Transverse colon (tissue), 4 donors: ENCODE results near the gene XPO6. TPM values are rescaled to one million over a fixed set of nuclear protein-coding genes. Genes with fewer than 3 reads are reported as not detected.

Experiments
- DNase-seq: peaks from one replicate; pipeline ENCODE4 v3.0.0-alpha.2; 2019
- H3K27ac ChIP-seq, 4 donors: fragments of 200-600 bp; sonication (generic); 2 replicates each; pipeline ENCODE4 v1.5.1; 2016 to 2018; ENCODE audit warnings: inconsistent platforms in 4 of 4
- H3K27me3 ChIP-seq: fragments of 200-600 bp; sonication (generic); 2 replicates; pipeline ENCODE4 v1.5.1; 2017; ENCODE audit warnings: inconsistent platforms
- H3K36me3 ChIP-seq, 4 donors: fragments of 200-600 bp; sonication (generic); 2 replicates each; pipeline ENCODE4 v1.5.1; 2017 to 2019; ENCODE audit warnings: inconsistent platforms in 4 of 4
- H3K4me1 ChIP-seq, 4 donors: fragments of 200-600 bp; sonication (generic); 2 replicates each; pipeline ENCODE4 v1.5.1; 2017 to 2020; ENCODE audit warnings: inconsistent platforms in 4 of 4
- H3K4me3 ChIP-seq, 4 donors: fragments of 200-600 bp; sonication (generic); 1 replicate in 1 of 4; 2 replicates in 3 of 4; pipeline versions ENCODE4 v1.5.1 to v1.6.1; 2017 to 2019; ENCODE audit warnings: inconsistent platforms in 4 of 4
- H3K9me3 ChIP-seq, 2 donors: fragments of 200-600 bp; sonication (generic); 2 replicates each; pipeline ENCODE4 v1.5.1; 2017 to 2019; ENCODE audit warnings: inconsistent platforms in 2 of 2
- EP300 ChIP-seq: sonication (generic); formaldehyde crosslinking; IDR thresholded peaks from one replicate; pipeline ENCODE4 v1.6.1; 2017; ENCODE audit warnings: antibody characterized with exemption, low read depth
- POLR2A ChIP-seq: fragments of 450-650 bp; IDR thresholded peaks from one replicate; pipeline ENCODE4 v1.6.1; 2016; ENCODE audit warnings: antibody characterized with exemption, mild to moderate bottlenecking, moderate library complexity
- POLR2AphosphoS5 ChIP-seq, 3 donors: sonication (generic); formaldehyde crosslinking; IDR thresholded peaks; one replicate each; pipeline ENCODE4 v1.6.1; 2016; ENCODE audit warnings: antibody characterized with exemption in 3 of 3
- whole genome bisulfite sequencing, 2 donors: methylation state at CpG; one replicate each; pipeline ENCODE4 v1.1.5; 2018; ENCODE audit warnings: low coverage in 1 of 2; 5-methylcytosine and 5-hydroxymethylcytosine counted together
- in situ Hi-C, 4 donors: fragments of 200-750 bp; cut with MboI; loops; one replicate each; pipeline versions ENCODE4 v1.15.0 to v1.15.1; 2017; ENCODE audit warnings: low sequenced_read_pairs in 3 of 4, low pct_ligation_motif_present in 1 of 4, low pct_unique_long_range_greater_than_20kb in 1 of 4
- intact Hi-C: fragments of 100-400 bp; cut with DNase I; formaldehyde crosslinking; loops from one replicate; pipeline ENCODE4 v1.15.1; 2023; ENCODE audit warnings: low total_unique reads
- total RNA-seq, 4 donors: library from RNA; depleted of rRNA; stranded (reverse); fragments of >200 nt; gene quantifications; one replicate each; pipeline ENCODE4 v1.1.0, GENCODE V29; 2016
- TF ChIP-seq, protein P1 (sequence below), 5 experiments: fragments of 200-600 bp in 3 of 5; fragments of 450-650 bp in 2 of 5; sonication (generic) in 3 of 5; IDR thresholded peaks; 1 replicate in 2 of 5; 2 replicates in 3 of 5; pipeline ENCODE4 v1.5.1; 2016 to 2017; ENCODE audit warnings: antibody characterized with exemption in 5 of 5, inconsistent platforms in 3 of 5, mild to moderate bottlenecking in 2 of 5, moderate library complexity in 1 of 5

Gene XPO6
- total RNA-seq, 4 donors from 2014 or later = 140 to 254 (median 204) TPM

- no peak for TF ChIP-seq POLR2AphosphoS5 (IDR thresholded peaks at IDR 0.05)
- TF ChIP-seq EP300 = no peak
- TF ChIP-seq, protein P1, sequence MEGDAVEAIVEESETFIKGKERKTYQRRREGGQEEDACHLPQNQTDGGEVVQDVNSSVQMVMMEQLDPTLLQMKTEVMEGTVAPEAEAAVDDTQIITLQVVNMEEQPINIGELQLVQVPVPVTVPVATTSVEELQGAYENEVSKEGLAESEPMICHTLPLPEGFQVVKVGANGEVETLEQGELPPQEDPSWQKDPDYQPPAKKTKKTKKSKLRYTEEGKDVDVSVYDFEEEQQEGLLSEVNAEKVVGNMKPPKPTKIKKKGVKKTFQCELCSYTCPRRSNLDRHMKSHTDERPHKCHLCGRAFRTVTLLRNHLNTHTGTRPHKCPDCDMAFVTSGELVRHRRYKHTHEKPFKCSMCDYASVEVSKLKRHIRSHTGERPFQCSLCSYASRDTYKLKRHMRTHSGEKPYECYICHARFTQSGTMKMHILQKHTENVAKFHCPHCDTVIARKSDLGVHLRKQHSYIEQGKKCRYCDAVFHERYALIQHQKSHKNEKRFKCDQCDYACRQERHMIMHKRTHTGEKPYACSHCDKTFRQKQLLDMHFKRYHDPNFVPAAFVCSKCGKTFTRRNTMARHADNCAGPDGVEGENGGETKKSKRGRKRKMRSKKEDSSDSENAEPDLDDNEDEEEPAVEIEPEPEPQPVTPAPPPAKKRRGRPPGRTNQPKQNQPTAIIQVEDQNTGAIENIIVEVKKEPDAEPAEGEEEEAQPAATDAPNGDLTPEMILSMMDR (IDR thresholded peaks at IDR 0.05) = no peak
- TF ChIP-seq POLR2A = no peak
- intact Hi-C loops (no loop called here), in situ Hi-C loops (no loop called here)
- 90% methylated on average over 6 of the region's 8 CpGs; no CpG with 5 or more reads in 1 of the 2 donors for WGBS, 2 donors
- Histone ChIP-seq H3K36me3 (no peaks in the 10 kb centered on the region), H3K4me3 (no peak overlapping the region), H3K9me3 (no peaks in the 10 kb centered on the region), H3K27me3 (no peaks in the 10 kb centered on the region), H3K27ac (no peak overlapping the region), H3K4me1 (peaks cover 0 to 10% (median 5%) of the 10 kb centered on the region in 4 donors)
- no peak for DNase-seq
Measured at GRCh38 chr16:28087140-28087660, 124.6 kb downstream of the XPO6 start.

GRCh38 chr16:28086186-28087139, 125.3 kb downstream of the XPO6 start:
- no peaks in the 10 kb centered on the region for H3K36me3 ChIP-seq
- in situ Hi-C loops = no loop called here
- no peaks in the 10 kb centered on the region for H3K9me3 ChIP-seq
- H3K27me3 ChIP-seq = no peaks in the 10 kb centered on the region
- WGBS, 2 donors = 85 to 87% methylated on average over 10 to 21 of the region's 21 CpGs
- intact Hi-C loops = no loop called here
- no peak overlapping the region for H3K4me3 ChIP-seq
- H3K27ac ChIP-seq = no peak overlapping the region
- H3K4me1 ChIP-seq = peaks cover 0 to 11% (median 5%) of the 10 kb centered on the region in 4 donors
- no peak for TF ChIP-seq POLR2AphosphoS5 (IDR thresholded peaks at IDR 0.05)
- no peak for TF ChIP-seq EP300
- no peak for TF ChIP-seq POLR2A
- TF ChIP-seq, protein P1 (IDR thresholded peaks at IDR 0.05) = no peak
- no peak for DNase-seq

- Histone ChIP-seq H3K9me3 (no peaks in the 10 kb centered on the region), H3K4me1 (peaks cover 0 to 11% (median 5%) of the 10 kb centered on the region in 4 donors), H3K27ac (no peak overlapping the region), H3K27me3 (no peaks in the 10 kb centered on the region), H3K4me3 (no peak overlapping the region), H3K36me3 (no peaks in the 10 kb centered on the region)
- in situ Hi-C loops (no loop called here), intact Hi-C loops (no loop called here)
- 86 to 100% methylated on average over 1 to 11 of the region's 12 CpGs for WGBS, 2 donors
- no peak for TF ChIP-seq POLR2AphosphoS5 (IDR thresholded peaks at IDR 0.05)
- TF ChIP-seq, protein P1 (IDR thresholded peaks at IDR 0.05) = no peak
- TF ChIP-seq EP300 = no peak
- TF ChIP-seq POLR2A = no peak
- DNase-seq = no peak
Measured at GRCh38 chr16:28085389-28086171, 126.2 kb downstream of the XPO6 start.

DNA sequence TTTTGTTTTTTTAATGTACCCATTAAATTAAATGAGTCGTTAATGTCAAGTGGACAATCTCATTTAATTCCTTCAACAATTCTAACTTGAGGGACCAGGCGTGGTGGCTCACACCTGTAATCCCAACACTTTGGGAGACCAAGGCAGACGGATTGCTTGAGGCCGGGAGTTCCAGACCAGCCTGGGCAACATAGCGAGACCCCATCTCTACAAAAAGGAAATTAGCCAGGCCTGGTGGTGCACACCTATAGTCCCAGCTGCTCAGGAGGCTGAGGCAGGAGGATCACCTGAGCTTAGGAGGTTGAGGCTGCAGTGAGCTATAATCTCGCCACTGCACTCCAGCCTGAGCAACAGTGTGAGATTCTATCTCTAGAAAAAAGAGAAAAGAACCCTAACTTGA, 127.6 kb downstream of the XPO6 start:
- in situ Hi-C loops (no loop called here), intact Hi-C loops (no loop called here)
- 91 to 92% methylated on average over 6 of the region's 6 CpGs for WGBS, 2 donors
- H3K4me1 ChIP-seq = peaks cover 0 to 11% (median 5%) of the 10 kb centered on the region in 4 donors
- no peak for DNase-seq
- TF ChIP-seq POLR2AphosphoS5 (IDR thresholded peaks at IDR 0.05) (no peak), EP300 (no peak)
- no peak overlapping the region for H3K4me3 ChIP-seq
- no peaks in the 10 kb centered on the region for H3K9me3 ChIP-seq
- no peaks in the 10 kb centered on the region for H3K27me3 ChIP-seq
- no peak overlapping the region for H3K27ac ChIP-seq
- H3K36me3 ChIP-seq = no peaks in the 10 kb centered on the region
